ENCODE data around the gene CDKN1A.

The CDKN1A gene

DNA sequence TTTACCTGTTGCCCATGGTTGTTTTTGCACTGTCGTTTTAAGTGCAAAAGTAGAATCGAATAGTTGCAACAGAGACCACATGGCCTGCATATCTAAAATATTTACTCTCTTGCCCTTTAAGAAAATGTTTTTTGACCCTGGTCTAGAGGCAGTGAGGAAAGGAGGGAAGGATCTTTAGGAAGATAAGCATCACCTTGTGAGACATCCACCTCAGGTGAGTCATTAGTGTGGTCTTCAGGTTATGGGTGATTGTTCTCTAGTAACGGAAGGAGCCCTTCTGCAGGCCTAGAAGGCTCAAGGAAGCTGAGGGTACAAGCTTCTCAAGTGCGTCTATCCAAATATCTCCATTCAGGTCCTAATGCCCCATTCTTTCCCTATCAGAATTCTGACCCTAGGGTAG lies 12.5 kb downstream of the CDKN1A start:
- H3K27ac ChIP-seq (ENCODE audit: low read length), result no peak overlapping the region
- H3K4me3 ChIP-seq (ENCODE audit: low read depth in 1 of 2, low read length in 2 of 2), result no peak overlapping the region
- H3K4me1 ChIP-seq (ENCODE audit: control insufficient read depth in 1 of 2, insufficient read depth in 2 of 2, low read length in 2 of 2), result peaks cover 0 to 4% of the 10 kb centered on the region in 2 donors
- H3K9me3 ChIP-seq (ENCODE audit: control insufficient read depth in 1 of 2, low read length in 2 of 2), result no peaks in the 10 kb centered on the region
- no peaks in the 10 kb centered on the region for H3K27me3 ChIP-seq (ENCODE audit: low read depth, low read length)
- peaks cover 11 to 12% of the 10 kb centered on the region in 2 donors for H3K36me3 ChIP-seq (ENCODE audit: control insufficient read depth in 1 of 2, insufficient read depth in 2 of 2, low read length in 2 of 2)

DNA sequence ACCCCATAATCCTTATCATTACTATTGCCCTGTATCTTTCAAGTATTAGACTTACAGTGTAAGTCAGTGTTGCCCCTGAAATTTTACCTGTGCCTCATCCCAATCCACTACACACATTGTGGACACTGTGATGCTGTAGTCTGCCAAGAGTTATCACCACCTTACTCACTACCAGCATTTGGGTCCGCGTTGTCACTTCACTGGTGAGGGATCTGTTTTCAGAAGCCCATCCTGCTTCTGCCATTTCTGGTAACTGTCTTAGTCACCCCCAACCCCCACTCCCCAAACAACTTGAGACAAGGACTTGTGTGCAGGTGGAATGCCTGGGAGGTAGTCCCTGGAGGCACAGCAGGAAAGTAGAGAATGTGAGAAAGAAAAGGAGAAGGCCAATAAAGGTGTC lies 13.1 kb downstream of the CDKN1A start:
- Histone ChIP-seq H3K4me3 (ENCODE audit: low read depth in 1 of 2, low read length in 2 of 2) (no peak overlapping the region), H3K36me3 (ENCODE audit: control insufficient read depth in 1 of 2, insufficient read depth in 2 of 2, low read length in 2 of 2) (peaks cover 5 to 6% of the 10 kb centered on the region in 2 donors), H3K4me1 (ENCODE audit: control insufficient read depth in 1 of 2, insufficient read depth in 2 of 2, low read length in 2 of 2) (peaks cover 0 to 4% of the 10 kb centered on the region in 2 donors), H3K27me3 (ENCODE audit: low read depth, low read length) (no peaks in the 10 kb centered on the region), H3K27ac (ENCODE audit: low read length) (no peak overlapping the region), H3K9me3 (ENCODE audit: control insufficient read depth in 1 of 2, low read length in 2 of 2) (no peaks in the 10 kb centered on the region)

DNA sequence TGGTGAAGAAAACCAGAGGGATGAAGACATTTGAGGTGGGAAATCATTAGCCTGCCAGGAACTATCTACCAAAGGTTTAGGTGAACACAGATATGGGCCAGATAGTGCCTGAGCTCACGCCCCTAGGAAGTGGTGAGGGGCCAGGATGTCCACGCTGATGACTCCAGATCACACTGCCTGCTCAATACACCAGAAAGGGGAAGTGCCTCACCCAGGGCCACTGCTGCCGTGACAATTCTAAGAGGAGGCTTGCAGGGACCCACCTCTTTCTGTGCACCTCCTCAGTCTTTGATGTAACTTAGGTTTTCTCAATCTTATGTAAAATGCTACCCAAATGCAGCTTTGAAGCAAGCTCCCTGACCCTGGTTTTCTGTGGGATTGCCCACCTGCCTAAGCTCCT lies 13.7 kb downstream of the CDKN1A start:
- H3K4me1 ChIP-seq (ENCODE audit: control insufficient read depth in 1 of 2, insufficient read depth in 2 of 2, low read length in 2 of 2), result peaks cover 0 to 4% of the 10 kb centered on the region in 2 donors
- H3K27me3 ChIP-seq (ENCODE audit: low read depth, low read length), result no peaks in the 10 kb centered on the region
- no peak overlapping the region for H3K4me3 ChIP-seq (ENCODE audit: low read depth in 1 of 2, low read length in 2 of 2)
- no peak overlapping the region for H3K27ac ChIP-seq (ENCODE audit: low read length)
- no peaks in the 10 kb centered on the region for H3K9me3 ChIP-seq (ENCODE audit: control insufficient read depth in 1 of 2, low read length in 2 of 2)
- peaks cover 0 to under 1% of the 10 kb centered on the region in 2 donors for H3K36me3 ChIP-seq (ENCODE audit: control insufficient read depth in 1 of 2, insufficient read depth in 2 of 2, low read length in 2 of 2)

DNA sequence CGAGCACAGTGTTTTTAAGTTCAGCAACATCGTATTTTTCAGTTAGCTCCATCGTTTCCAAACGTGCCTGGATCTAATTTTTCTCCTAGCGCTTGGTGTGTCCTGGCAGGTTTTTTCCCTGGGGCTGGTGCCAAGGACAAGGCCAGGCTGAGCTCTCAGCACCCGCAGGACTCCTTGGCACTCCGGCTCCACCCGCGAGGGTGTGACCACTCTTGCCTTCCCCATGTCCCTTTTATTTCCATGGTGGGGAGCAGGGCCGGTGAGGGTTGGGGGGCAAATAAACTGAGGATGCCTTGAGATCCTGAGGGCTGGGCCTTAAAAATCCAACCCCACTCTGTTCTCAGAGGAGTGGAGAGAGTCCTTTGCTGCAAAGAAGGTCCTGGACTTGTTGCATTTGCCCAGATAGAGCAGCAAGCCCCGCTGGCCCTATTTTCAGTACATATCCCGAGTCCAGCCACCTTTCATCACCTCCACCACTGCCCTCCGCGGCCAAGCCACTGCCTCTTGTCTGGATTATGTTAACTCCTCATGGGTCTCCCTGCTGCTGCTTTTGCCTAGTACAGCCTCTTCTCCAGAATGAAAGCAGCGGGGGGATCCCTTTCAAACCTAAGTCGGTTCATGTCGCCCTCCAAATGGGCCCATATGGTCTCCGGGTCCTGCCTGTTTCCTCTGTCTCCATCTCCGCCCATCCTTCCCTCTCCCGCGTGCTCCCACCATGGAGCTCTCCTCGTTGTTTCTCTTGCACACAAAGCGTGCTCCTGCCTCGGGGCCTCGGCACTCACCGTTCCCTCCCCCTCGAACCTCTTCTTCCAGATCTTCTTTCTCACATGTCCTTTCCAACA lies 14.6 kb downstream of the CDKN1A start:
- H3K27me3 ChIP-seq (ENCODE audit: low read depth, low read length), result no peaks in the 10 kb centered on the region
- H3K4me1 ChIP-seq (ENCODE audit: control insufficient read depth in 1 of 2, insufficient read depth in 2 of 2, low read length in 2 of 2), result peaks cover 0 to 4% of the 10 kb centered on the region in 2 donors
- H3K9me3 ChIP-seq (ENCODE audit: control insufficient read depth in 1 of 2, low read length in 2 of 2), result no peaks in the 10 kb centered on the region
- H3K27ac ChIP-seq (ENCODE audit: low read length), result no peak overlapping the region
- H3K36me3 ChIP-seq (ENCODE audit: control insufficient read depth in 1 of 2, insufficient read depth in 2 of 2, low read length in 2 of 2), result no peaks in the 10 kb centered on the region
- no peak overlapping the region for H3K4me3 ChIP-seq (ENCODE audit: low read depth in 1 of 2, low read length in 2 of 2)

DNA sequence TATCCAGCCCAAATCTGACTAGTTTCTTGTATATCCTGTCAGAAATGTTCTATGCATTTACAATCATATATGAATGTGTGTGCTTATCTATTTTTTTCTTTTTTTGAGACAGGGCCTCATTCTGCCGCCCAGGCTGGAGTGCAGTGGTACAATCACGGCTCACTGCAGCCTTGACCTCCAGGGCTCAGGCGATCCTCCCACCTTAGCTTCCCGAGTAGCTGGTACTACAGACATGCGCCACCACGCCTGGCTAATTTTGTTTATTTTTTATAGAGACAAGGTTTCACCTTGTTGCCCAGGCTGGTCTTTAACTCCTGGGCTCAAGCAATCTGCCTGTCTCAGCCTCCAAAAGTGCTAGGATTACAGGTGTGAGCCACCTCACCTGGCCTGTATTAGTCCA lies 16.1 kb downstream of the CDKN1A start:
- no peaks in the 10 kb centered on the region for H3K9me3 ChIP-seq (ENCODE audit: control insufficient read depth in 1 of 2, low read length in 2 of 2)
- H3K27ac ChIP-seq (ENCODE audit: low read length), result no peak overlapping the region
- no peaks in the 10 kb centered on the region for H3K27me3 ChIP-seq (ENCODE audit: low read depth, low read length)
- no peaks in the 10 kb centered on the region for H3K36me3 ChIP-seq (ENCODE audit: control insufficient read depth in 1 of 2, insufficient read depth in 2 of 2, low read length in 2 of 2)
- H3K4me1 ChIP-seq (ENCODE audit: control insufficient read depth in 1 of 2, insufficient read depth in 2 of 2, low read length in 2 of 2), result peaks cover 0 to 4% of the 10 kb centered on the region in 2 donors
- no peak overlapping the region for H3K4me3 ChIP-seq (ENCODE audit: low read depth in 1 of 2, low read length in 2 of 2)

DNA sequence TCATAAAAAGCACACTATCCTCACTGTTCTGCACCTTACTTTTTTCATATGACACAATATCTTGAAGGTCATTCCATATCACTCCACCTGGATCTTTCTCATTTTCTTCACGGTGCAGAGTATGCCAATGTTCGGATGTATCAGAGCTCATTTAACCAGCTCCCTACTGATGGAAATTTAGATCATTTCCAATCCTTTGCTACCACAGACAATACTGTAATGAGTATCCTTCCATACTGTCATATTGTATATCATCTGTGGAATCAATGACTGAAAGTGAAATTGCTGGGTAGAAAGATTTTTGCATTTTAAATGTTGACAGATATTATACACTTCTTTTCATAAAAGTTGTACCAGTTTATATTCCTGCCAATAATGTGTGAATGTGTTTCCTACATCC lies 16.9 kb downstream of the CDKN1A start:
- Histone ChIP-seq H3K4me1 (ENCODE audit: control insufficient read depth in 1 of 2, insufficient read depth in 2 of 2, low read length in 2 of 2) (peaks cover 0 to 4% of the 10 kb centered on the region in 2 donors), H3K27me3 (ENCODE audit: low read depth, low read length) (no peaks in the 10 kb centered on the region), H3K36me3 (ENCODE audit: control insufficient read depth in 1 of 2, insufficient read depth in 2 of 2, low read length in 2 of 2) (no peaks in the 10 kb centered on the region)

DNA sequence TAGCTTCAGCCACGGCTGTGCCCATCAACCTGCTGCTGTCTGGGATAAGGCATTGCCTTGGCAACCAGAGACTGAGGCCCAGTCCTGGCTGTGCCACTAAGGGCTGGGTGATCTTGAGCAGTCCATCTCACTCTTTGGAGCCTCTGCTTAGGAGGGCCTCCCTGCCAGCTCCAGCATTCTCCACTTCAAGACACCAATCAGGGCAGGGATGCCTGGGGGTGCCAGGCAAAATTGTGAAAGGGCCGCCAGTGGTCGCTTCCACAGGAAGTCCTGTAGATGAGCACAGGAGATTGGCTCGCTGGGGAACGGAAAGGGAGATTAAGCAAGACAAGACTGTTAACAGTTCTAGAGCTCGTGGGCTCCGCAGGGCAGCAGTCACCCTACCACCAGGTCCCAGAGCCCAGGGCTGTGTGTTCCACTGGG lies 19.0 kb downstream of the CDKN1A start, which contains the start of gene RAB44:
TSS of gene RAB44 (plus strand) at position 346 of the 423 bp plus-strand sequence. CDS start 6,410 bp downstream, outside the sequence.
- Histone ChIP-seq H3K9me3 (ENCODE audit: control insufficient read depth in 1 of 2, low read length in 2 of 2) (no peaks in the 10 kb centered on the region), H3K27ac (ENCODE audit: low read length) (no peak within 1 kb of the TSS), H3K4me3 (ENCODE audit: low read depth in 1 of 2, low read length in 2 of 2) (no peak within 1 kb of the TSS), H3K36me3 (ENCODE audit: control insufficient read depth in 1 of 2, insufficient read depth in 2 of 2, low read length in 2 of 2) (no peaks in the 10 kb centered on the region), H3K4me1 (ENCODE audit: control insufficient read depth in 1 of 2, insufficient read depth in 2 of 2, low read length in 2 of 2) (peaks cover 0 to under 1% of the 10 kb centered on the region in 2 donors), H3K27me3 (ENCODE audit: low read depth, low read length) (no peaks in the 10 kb centered on the region)

More for the DNA sequence above, 16.9 kb downstream of the CDKN1A start:
- no peaks in the 10 kb centered on the region for H3K9me3 ChIP-seq (ENCODE audit: control insufficient read depth in 1 of 2, low read length in 2 of 2)
- H3K27ac ChIP-seq (ENCODE audit: low read length), result no peak overlapping the region
- no peak overlapping the region for H3K4me3 ChIP-seq (ENCODE audit: low read depth in 1 of 2, low read length in 2 of 2)

DNA sequence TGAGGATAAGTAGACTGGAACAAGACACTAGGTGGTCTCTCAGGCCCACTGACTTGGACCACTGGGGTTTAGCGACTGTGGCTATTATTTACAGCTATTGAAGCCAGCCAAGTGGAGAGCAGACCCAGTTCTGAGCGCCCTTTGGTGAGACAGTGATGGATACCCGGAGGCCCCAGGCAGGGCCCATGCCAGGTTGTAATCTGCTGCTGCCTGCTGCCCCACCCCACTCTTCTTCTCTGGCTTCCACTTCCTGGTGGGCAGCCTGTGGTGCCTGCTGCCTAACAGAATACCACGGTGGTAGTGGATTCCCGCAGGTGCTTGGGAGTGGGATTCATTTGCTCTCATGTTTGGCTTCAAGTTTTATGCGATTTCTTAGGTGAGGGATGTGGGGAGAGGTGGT lies 19.7 kb downstream of the CDKN1A start:
- Histone ChIP-seq H3K27ac (ENCODE audit: low read length) (no peak overlapping the region), H3K36me3 (ENCODE audit: control insufficient read depth in 1 of 2, insufficient read depth in 2 of 2, low read length in 2 of 2) (no peaks in the 10 kb centered on the region), H3K27me3 (ENCODE audit: low read depth, low read length) (no peaks in the 10 kb centered on the region), H3K4me3 (ENCODE audit: low read depth in 1 of 2, low read length in 2 of 2) (no peak overlapping the region), H3K4me1 (ENCODE audit: control insufficient read depth in 1 of 2, insufficient read depth in 2 of 2, low read length in 2 of 2) (no peaks in the 10 kb centered on the region), H3K9me3 (ENCODE audit: control insufficient read depth in 1 of 2, low read length in 2 of 2) (no peaks in the 10 kb centered on the region)

DNA sequence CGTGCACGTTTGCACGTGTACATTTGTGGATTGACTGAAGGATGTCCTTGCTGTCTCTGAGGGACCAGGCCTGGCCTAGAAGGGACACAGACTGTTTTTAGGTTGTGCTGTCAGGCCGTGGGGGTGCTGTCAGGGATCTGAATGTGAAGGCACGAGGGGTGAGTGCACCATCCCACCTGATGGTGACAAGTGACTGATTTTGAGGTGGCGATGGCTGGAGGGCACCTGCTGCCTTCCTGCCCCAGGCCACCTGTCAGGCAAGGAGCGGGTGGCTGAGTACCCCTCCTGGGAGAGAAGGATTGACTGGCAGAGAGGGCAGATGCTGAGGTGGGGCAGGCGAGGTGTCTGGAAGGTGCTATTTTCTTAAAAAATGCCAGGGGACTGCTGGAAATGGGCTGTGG lies 20.4 kb downstream of the CDKN1A start:
- Histone ChIP-seq H3K27ac (ENCODE audit: low read length) (no peak overlapping the region), H3K4me3 (ENCODE audit: low read depth in 1 of 2, low read length in 2 of 2) (no peak overlapping the region), H3K4me1 (ENCODE audit: control insufficient read depth in 1 of 2, insufficient read depth in 2 of 2, low read length in 2 of 2) (no peaks in the 10 kb centered on the region), H3K27me3 (ENCODE audit: low read depth, low read length) (no peaks in the 10 kb centered on the region), H3K9me3 (ENCODE audit: control insufficient read depth in 1 of 2, low read length in 2 of 2) (no peaks in the 10 kb centered on the region), H3K36me3 (ENCODE audit: control insufficient read depth in 1 of 2, insufficient read depth in 2 of 2, low read length in 2 of 2) (no peaks in the 10 kb centered on the region)

DNA sequence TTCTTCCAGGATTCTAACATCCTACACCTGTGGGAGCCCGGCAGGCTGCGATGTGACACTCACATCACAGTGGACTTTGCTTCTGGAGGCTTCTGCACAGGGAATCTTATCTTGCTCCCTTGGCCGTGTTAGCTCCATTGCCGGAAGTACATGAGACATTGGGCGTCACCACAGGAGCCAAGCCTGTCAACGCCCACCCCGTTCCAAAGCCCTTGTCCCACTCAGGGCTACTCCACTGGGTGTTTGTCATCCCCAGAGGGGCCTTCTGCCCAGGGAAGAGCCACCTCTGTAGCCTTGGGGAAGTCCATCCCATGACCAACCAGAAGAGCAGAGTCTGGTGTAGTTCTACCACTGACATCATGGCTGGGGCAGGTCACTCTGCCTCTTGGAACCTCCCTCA lies 20.8 kb downstream of the CDKN1A start:
- H3K36me3 ChIP-seq (ENCODE audit: control insufficient read depth in 1 of 2, insufficient read depth in 2 of 2, low read length in 2 of 2), result no peaks in the 10 kb centered on the region
- H3K27ac ChIP-seq (ENCODE audit: low read length), result no peak overlapping the region
- H3K27me3 ChIP-seq (ENCODE audit: low read depth, low read length), result no peaks in the 10 kb centered on the region
- H3K4me3 ChIP-seq (ENCODE audit: low read depth in 1 of 2, low read length in 2 of 2), result no peak overlapping the region
- H3K4me1 ChIP-seq (ENCODE audit: control insufficient read depth in 1 of 2, insufficient read depth in 2 of 2, low read length in 2 of 2), result no peaks in the 10 kb centered on the region
- no peaks in the 10 kb centered on the region for H3K9me3 ChIP-seq (ENCODE audit: control insufficient read depth in 1 of 2, low read length in 2 of 2)

DNA sequence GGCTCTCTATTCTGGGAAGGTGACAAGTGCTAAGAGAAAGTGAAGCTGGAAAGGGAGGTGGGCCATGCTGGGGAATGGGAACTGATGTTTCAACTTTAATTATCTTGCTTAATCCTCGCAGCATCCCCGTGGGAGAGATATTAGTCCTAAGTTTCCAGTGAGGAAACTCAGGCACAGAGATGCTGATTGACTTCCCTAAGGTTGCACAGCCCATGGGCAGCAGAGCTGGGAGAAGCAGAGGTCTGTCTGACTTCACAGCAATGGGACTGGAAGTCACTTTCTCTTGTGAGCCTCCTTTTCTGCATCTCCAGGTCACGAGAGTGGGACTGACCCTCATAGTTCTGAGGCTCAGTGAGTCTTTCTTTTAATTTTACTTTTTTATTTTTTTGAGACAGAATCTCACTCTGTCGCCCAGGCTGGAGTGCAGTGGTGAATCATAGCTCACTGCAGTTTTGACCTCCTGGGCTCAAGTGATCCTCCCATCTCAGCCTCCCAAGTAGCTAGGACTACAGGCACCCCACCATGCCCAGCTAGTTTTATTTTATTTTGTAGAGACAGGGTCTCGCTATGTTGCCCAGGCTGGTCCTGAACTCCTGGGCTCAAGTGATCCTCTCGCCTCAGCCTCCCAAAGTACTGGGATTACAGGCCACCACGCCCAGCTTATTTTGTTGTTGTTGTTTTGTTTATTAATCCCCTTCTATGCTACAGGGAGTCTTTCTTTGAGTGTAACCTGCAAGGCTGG lies 21.7 kb downstream of the CDKN1A start:
- Histone ChIP-seq H3K27me3 (ENCODE audit: low read depth, low read length) (no peaks in the 10 kb centered on the region), H3K36me3 (ENCODE audit: control insufficient read depth in 1 of 2, insufficient read depth in 2 of 2, low read length in 2 of 2) (no peaks in the 10 kb centered on the region), H3K9me3 (ENCODE audit: control insufficient read depth in 1 of 2, low read length in 2 of 2) (no peaks in the 10 kb centered on the region), H3K4me3 (ENCODE audit: low read depth in 1 of 2, low read length in 2 of 2) (no peak overlapping the region), H3K27ac (ENCODE audit: low read length) (no peak overlapping the region), H3K4me1 (ENCODE audit: control insufficient read depth in 1 of 2, insufficient read depth in 2 of 2, low read length in 2 of 2) (no peaks in the 10 kb centered on the region)

Data from muscle layer of duodenum (tissue), 2 donors.